Parathyroid adenoma (tissue), 2 donors: ENCODE measurements around the gene TBCB.

Source experiments
- H2AFZ ChIP-seq: fragments of 300-600 bp; sonication (generic); one replicate; pipeline ENCODE4 v1.7.0; 2017; ENCODE audit warnings: antibody characterized with exemption, mild to moderate bottlenecking
- H3K27ac ChIP-seq: fragments of 300-600 bp; sonication (generic); one replicate; pipeline ENCODE4 v1.7.0; 2017
- H3K27me3 ChIP-seq: fragments of 300-600 bp; sonication (generic); one replicate; pipeline ENCODE4 v1.7.0; 2017; ENCODE audit warnings: low read length; ENCODE audit not compliant: control insufficient read depth, insufficient read depth
- H3K36me3 ChIP-seq: fragments of 300-600 bp; sonication (generic); one replicate; pipeline ENCODE4 v1.7.0; 2017; ENCODE audit warnings: low read length; ENCODE audit not compliant: control insufficient read depth, insufficient read depth
- H3K4me1 ChIP-seq: fragments of 300-600 bp; sonication (generic); one replicate; pipeline ENCODE4 v1.7.0; 2017; ENCODE audit warnings: control low read depth
- H3K4me2 ChIP-seq: fragments of 300-600 bp; sonication (generic); one replicate; pipeline ENCODE4 v1.7.0; 2017; ENCODE audit warnings: low read length
- H3K4me3 ChIP-seq: fragments of 300-600 bp; sonication (generic); one replicate; pipeline ENCODE4 v1.7.0; 2017; ENCODE audit warnings: low read depth, low read length
- H3K79me2 ChIP-seq: fragments of 300-600 bp; sonication (generic); one replicate; pipeline ENCODE4 v1.7.0; 2017; ENCODE audit warnings: control low read depth
- H3K9ac ChIP-seq: fragments of 300-600 bp; sonication (generic); one replicate; pipeline ENCODE4 v1.7.0; 2017; ENCODE audit warnings: mild to moderate bottlenecking
- H3K9me3 ChIP-seq: fragments of 300-600 bp; sonication (generic); one replicate; pipeline ENCODE4 v1.7.0; 2017; ENCODE audit warnings: low read length; ENCODE audit not compliant: control insufficient read depth
- TF ChIP-seq, protein P1 (sequence below): fragments of 300-600 bp; sonication (generic); IDR thresholded peaks from one replicate; pipeline ENCODE4 v1.7.0; 2017; ENCODE audit warnings: antibody characterized with exemption, mild to moderate bottlenecking
- donor health status: primary hyperparathyroidism.

The TBCB gene

GRCh38 chr19:36113894-36114720, 1.2 kb upstream of the TBCB start:
- Histone ChIP-seq H2AFZ (peak overlapping the region; percentile 83), H3K27ac (peak overlapping the region; percentile 91), H3K9me3 (no peaks in the 10 kb centered on the region), H3K9ac (peak overlapping the region; percentile 38), H3K36me3 (no peaks in the 10 kb centered on the region), H3K27me3 (no peaks in the 10 kb centered on the region), H3K4me3 (peak overlapping the region; percentile 68), H3K4me1 (peaks cover 5% of the 10 kb centered on the region), H3K79me2 (peaks cover 4% of the 10 kb centered on the region), H3K4me2 (peak overlapping the region; percentile 67)
- TF ChIP-seq, protein P1, sequence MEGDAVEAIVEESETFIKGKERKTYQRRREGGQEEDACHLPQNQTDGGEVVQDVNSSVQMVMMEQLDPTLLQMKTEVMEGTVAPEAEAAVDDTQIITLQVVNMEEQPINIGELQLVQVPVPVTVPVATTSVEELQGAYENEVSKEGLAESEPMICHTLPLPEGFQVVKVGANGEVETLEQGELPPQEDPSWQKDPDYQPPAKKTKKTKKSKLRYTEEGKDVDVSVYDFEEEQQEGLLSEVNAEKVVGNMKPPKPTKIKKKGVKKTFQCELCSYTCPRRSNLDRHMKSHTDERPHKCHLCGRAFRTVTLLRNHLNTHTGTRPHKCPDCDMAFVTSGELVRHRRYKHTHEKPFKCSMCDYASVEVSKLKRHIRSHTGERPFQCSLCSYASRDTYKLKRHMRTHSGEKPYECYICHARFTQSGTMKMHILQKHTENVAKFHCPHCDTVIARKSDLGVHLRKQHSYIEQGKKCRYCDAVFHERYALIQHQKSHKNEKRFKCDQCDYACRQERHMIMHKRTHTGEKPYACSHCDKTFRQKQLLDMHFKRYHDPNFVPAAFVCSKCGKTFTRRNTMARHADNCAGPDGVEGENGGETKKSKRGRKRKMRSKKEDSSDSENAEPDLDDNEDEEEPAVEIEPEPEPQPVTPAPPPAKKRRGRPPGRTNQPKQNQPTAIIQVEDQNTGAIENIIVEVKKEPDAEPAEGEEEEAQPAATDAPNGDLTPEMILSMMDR: no peak

- Histone ChIP-seq H3K4me3 (peak within 1 kb of the TSS; percentile 68), H3K4me2 (peak within 1 kb of the TSS; percentile 83), H3K9ac (peak within 1 kb of the TSS; percentile 38), H3K27ac (peak within 1 kb of the TSS; percentile 91), H3K79me2 (peaks cover 4% of the 10 kb centered on the region), H3K36me3 (no peaks in the 10 kb centered on the region), H2AFZ (peak within 1 kb of the TSS; percentile 83), H3K27me3 (no peaks in the 10 kb centered on the region), H3K9me3 (no peaks in the 10 kb centered on the region), H3K4me1 (peaks cover 5% of the 10 kb centered on the region)
- TF ChIP-seq, protein P1: no peak
These were observed 381 bp upstream of the TBCB start, which contains the start of gene POLR2I for GRCh38 chr19:36114721-36115452. Gene POLR2I (minus strand): TSS chr19:36114875. CDS start chr19:36114856, 19 bp downstream.

DNA sequence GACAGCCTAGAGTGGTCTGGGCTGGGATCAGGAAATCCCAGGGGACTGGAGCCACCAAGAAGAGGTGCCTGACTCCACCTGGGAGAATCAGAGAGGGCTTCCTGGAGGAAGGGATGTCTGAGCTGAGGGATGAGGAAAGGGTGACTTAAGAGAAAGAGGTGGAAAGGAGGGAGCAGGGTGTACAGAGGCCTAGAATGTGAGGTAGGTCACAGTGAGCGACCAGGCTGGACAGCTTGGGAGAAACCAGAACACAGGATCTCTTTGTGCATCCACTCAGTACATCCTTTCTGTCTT, 1.0 kb downstream of the TBCB start:
- Histone ChIP-seq H3K27ac (peak overlapping the region; percentile 91), H3K79me2 (peaks cover 4% of the 10 kb centered on the region), H3K4me3 (no peak overlapping the region), H2AFZ (no peak overlapping the region), H3K9me3 (no peaks in the 10 kb centered on the region), H3K27me3 (no peaks in the 10 kb centered on the region), H3K36me3 (no peaks in the 10 kb centered on the region), H3K4me1 (peaks cover 5% of the 10 kb centered on the region), H3K4me2 (peak overlapping the region; percentile 83), H3K9ac (no peak overlapping the region)
- TF ChIP-seq, protein P1: no peak

GRCh38 chr19:36120092-36120983, 5.1 kb downstream of the TBCB start:
- TF ChIP-seq, protein P1: no peak
- no peak overlapping the region for H3K4me3 ChIP-seq
- no peaks in the 10 kb centered on the region for H3K36me3 ChIP-seq
- H3K79me2 ChIP-seq: peaks cover 4% of the 10 kb centered on the region
- no peak overlapping the region for H2AFZ ChIP-seq
- no peak overlapping the region for H3K9ac ChIP-seq
- no peak overlapping the region for H3K27ac ChIP-seq
- H3K27me3 ChIP-seq: no peaks in the 10 kb centered on the region
- H3K4me2 ChIP-seq: no peak overlapping the region
- H3K4me1 ChIP-seq: peaks cover 3% of the 10 kb centered on the region
- H3K9me3 ChIP-seq: no peaks in the 10 kb centered on the region
